COR-L47 (cell line): Measurements from ENCODE around the gene BLVRA.
"Not testable (repeated sequence)": the region's sequence is repeated elsewhere in the genome, so short reads cannot be mapped to it uniquely, and the experiment has no call there.

Experiments
- DNase-seq: peaks from one replicate; lab custom pipeline; 2025; lab: John Stamatoyannopoulos, UW

The BLVRA gene

GRCh38 chr7:43810195-43810941 is 51.9 kb downstream of the BLVRA start:
- DNase-seq, result peak; percentile 25

- DNase-seq, result no peak
These were observed 56.9 kb downstream of the BLVRA start for GRCh38 chr7:43815373-43815772.

DNA sequence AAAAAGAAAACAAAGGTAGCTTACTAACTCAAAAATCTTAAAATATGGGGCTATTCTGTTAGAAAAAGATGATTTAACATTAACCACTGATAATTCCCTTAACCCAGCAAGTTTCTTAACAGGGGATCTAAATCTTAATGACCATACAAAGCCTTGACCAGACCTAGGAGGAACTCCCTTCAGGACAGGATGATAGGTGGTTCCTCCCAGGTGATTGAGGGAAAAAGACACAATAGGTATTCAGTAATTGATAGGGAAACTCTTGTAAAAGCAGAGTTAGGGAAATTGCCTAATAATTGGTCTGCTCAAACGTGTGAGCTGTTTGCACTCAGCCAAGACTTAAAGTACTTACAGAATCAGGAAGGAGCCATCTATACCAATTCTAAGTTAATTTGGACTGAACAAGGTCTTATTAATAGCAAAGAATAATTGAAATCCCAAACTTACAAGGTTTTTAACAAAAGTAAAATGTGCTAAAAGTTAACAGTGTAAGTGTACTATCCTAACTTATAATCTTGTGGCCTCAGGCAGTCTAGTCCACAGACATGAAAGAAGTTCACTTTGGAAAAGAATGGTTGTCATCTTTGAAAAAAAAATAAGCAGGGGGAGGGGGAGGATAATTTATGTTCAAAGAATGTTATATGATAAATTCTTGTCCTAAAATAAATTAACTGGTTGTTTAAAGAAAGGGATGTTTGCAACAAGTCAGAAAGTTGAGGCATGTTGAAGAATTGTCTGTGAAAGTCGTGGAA is 57.7 kb downstream of the BLVRA start:
- DNase-seq, result not testable (repeated sequence)

DNA sequence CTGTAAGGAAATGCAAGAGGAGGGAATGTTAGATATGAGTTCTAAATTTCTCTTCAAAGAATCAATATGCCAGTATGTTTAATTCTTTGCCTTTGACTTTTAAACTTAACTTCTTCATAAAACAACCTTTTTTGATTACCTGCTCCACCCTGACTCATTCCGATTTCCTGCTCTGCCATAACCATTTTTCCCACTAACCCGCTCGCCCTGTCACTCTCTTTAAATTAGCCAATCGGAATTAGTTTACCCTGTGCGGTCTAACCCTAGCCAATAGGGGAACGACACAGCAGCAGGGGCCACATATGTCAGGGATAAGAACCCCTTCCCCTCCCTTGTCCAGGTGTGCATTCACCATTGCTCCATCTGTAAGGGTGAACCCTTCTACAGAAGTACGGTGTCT is 64.9 kb downstream of the BLVRA start:
- DNase-seq, result not testable (repeated sequence)

DNA sequence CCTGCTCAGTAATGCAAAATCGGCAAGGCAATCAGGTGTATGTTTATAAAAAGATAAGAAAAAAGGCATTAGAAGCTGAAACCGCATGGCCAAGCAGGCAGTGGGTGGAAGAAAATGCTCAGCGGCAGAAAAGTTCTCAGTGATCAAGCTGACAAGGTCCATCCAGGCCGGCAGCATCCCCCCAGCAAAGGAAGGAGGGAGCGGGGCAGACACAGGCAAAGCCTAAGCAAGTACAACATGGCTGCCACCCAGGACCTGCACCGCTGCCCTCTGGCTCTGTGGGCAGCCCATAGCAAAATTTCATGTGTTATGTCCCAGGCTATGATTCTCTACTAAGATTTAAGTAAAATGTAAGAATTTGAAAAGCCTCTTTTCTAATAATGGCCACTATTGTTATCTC is 65.5 kb downstream of the BLVRA start:
- no peak for DNase-seq

- not testable (repeated sequence) for DNase-seq
These were observed 66.0 kb downstream of the BLVRA start for GRCh38 chr7:43824513-43824912.

DNA sequence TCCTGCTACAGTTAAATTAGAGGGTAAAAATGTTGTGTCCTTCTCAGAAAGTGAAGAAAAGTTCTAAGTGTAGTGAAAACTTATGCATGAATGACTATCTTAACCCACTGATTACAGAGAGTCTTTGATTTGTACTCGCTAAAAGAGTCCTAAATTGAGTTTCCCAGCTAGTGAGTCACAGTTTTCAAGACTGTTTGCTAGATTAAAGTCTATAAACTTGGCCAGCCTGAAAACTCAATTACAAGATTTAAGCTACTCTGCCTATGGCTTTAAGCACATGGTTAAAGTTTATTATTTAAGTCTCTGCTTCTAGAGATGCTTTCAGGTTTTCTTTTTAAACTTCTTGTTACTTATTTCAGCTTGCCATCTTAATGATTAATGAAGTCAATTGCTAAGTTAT is 66.5 kb downstream of the BLVRA start:
- no peak for DNase-seq

DNA sequence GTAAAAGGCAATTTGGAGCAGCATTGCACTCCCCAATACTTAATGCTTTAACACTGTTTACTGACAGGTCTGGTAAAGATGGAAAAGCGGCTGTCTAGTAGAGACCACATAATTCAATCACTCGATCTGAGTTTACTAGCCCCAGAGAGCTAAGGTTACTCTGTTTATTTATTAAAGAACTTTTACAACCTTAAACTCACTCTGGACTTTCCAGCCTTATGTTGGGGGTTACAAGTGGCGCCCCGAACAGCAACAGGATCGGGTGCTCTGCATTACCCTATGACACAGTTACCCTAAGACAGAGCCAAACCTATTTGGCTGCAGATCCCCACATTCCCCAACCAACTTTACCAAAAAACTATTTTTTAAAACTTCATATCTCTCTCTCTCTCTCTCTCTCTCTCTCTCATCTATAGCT is 66.9 kb downstream of the BLVRA start:
- DNase-seq, result no peak

DNA sequence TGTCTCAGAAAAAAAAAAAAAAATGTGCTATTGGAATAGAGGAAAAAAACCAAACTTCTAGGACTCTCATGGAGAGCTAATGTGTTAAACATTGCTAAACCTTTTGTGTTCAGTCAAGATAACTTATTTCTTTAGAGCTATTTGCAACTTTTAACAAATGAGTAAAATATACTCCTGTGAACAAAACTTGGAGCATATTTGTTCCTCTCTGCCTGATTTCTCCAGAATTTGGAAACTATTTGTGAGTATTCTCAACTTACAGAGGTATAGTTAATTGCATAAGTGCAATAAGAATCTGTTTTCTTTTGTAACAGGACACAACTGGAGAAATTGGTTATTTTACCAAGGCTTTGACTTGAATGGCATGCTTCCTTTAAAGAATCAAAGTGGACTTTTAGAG is 72.4 kb downstream of the BLVRA start:
- not testable (repeated sequence) for DNase-seq

DNA sequence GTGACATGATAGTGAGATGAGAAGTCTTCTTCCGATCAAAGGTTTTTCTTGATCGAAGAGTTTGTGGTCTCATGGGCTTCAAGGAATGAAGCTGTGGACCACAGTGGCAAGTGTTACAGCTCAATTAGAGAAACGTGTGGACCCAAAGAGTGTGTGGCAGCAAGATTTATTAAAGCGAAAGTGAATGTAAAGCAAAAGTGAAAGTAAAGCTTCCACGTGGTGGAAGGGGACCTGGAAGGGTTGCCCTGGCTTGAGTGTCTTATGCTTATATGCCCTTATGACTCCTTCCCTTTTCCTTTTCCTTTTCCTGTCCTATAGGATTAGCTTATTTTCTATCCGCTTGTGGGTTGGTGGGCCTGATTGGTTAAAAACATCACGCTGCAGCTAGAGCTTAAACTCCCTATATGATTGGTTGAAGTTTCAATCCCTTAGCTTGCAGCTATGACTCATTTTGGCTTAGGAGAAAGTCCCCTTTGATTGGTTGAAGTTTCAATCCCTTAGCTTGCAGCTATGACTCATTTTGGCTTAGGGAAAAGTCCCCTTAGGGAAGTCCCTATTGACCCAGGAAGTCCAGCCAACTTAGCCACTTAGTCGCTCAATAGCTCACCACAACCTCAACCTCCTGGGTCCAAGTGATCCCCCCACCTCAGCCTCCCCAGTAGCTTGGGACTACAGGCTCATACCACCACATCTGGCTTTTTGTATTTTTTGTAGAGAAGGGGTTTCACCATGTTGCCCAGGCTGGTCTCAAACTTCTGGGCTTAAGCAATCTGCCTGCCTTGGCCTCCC is 76.2 kb downstream of the BLVRA start:
- DNase-seq, result no peak

- no peak for DNase-seq
These were observed 79.8 kb downstream of the BLVRA start for GRCh38 chr7:43838201-43838658.

- DNase-seq, result no peak
These were observed 84.8 kb downstream of the BLVRA start for GRCh38 chr7:43843296-43843695.

DNA sequence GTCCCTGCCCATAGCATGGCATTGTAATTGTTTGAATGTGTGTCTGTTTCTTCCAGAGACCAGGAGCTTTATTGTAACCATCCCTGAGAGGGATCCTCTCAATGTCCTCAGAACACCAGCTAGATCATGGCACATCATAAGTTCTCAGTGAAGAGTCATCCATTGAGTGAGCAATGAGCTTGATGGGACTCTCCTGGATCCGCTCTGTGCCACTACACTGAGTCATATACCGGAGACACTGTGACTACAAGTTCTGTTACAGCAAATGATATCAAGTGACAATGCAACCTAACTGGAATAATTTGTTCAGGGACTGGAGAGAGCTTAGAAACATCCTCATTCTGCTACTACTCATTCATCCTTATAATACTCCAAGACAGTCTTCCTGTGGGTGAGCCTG is 85.8 kb downstream of the BLVRA start:
- DNase-seq, result no peak

DNA sequence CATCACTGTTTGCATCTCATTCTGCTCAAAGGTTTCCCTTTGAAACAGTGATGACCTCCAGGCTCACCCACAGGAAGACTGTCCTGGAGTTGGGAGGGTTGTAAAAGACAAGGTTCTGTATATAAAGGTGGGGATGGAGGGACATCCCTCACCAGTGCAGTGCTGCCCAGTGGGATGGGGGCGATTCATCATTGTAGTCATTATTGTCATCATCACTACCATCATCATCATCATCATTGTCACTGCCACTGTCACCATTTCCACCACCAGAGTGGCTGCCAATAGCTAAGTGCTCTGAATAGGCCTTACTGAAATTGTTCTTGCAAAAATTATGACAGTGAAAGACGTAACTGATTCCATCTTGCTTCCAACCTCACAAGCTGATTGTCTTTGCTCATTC is 86.2 kb downstream of the BLVRA start:
- no peak for DNase-seq

- no peak for DNase-seq
These were observed 89.0 kb downstream of the BLVRA start for GRCh38 chr7:43847496-43847895.

DNA sequence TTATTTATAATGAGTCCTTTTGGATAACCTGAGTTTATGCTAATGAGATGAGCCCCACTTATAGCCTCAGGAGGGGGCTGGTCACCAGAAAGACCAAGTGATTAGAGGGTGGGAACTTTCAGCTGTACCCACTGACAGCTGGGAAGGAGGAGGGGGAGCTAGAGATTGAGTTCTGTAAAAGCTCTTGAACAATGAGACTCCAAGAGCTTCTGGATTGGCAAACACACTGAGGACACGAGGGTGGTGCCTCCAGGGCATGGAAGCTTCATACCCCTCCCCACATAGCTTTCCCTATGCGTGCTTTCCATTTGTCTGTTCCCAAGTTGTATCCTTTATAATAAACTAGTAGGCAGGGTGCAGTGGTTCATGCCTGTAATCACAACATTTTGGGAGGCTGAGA is 90.6 kb downstream of the BLVRA start:
- no peak for DNase-seq

DNA sequence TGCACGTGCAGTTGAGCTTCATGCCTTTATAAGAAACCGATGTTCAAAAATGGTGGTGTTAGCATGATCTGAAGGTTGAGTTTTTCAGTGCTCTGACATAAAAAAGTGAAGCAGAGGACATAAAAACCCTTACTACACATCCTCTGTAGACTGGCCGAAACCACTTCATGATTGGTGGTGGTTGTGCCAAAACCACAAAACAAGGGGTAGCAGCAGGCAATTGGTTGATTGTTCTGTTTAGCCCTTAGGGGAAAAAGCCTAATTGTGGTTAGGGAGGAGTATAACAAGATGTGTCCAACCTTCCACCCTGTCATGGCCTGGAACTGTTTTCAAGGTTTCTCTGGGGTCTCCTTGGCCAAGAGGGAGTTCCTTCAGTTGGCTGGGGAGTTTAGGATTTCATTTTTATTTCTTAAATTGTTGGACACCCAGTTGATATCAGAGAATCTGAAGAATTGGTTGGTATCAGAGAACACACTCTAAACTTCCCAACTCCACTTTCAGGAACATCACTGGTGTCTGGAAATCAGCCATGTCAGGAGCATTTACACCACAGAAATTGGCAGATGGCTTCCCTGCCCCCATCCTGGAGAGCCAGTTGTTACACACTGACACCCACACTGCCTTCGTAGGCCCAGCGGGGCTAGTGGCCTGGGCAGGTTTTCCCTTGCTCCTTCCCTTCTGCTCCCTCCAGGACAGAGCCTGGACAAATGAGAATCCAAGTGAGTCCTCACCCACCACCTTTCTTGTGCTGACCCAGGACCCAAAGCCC is 92.1 kb downstream of the BLVRA start:
- DNase-seq, result no peak

DNA sequence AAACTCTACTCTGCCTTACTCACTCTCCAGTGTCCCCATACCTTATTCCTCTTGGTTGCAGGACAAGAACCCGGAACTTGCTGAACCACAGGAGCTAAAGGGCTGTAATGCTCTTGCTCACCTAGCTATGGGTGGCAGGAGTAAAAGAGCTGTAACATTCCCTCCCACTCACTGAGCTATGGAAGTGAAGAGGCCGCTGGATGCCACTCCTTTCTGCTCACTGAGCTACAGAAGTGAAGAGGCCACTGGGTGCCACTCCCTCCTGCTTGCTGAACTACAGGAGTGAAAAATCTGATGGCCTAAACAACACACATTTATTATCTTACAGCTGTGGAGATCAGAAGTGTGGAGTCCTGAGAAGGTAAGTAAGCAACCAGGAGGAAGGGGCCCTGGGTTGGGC is 93.3 kb downstream of the BLVRA start:
- no peak for DNase-seq

DNA sequence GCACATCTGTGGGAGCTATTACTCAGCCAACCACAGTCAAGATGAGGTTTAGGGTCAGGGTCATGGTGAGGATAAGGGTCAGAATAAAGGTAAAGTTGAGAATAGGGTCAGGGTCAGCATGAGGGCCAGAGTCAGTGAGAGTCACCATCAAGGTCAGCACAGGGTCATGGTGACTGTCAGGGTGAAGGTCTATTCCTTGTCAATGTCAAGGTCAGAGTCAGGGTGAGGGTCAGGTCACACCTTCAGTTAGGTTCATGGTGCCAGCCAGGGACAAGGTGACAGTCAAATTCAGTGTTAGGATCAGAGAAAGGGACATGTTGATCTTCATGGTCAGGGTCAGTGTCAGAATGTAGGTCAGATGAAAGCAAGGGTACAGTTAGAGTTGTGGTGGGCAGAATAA is 96.7 kb downstream of the BLVRA start:
- DNase-seq, result no peak

DNA sequence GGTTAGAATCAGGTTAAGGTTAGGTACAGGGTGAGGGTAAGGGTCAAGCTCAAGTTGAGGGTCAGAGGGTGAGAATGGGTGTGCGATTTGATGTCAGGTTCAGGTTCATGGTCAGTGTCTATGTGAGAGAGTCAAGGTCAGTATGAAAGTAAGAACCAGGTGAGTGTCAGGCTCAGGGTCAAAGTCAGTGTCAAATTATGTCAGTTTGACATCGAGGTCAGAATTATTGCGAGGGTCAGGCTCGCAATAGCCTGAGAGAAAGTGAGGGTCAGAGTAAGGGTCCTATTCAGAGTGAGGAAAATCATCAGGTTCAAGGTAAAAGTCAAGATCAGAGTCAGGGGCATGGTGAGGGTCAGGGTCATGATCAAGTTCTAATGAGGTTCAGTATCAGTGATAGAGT is 97.8 kb downstream of the BLVRA start:
- no peak for DNase-seq
